Neural cell (in vitro differentiated cells): ENCODE measurements around the gene VPS39. TPM values are rescaled to one million over a fixed set of nuclear protein-coding genes. Genes with fewer than 3 reads are reported as not detected.

Experiments used
- H2AFZ ChIP-seq: fragments of 200-600, 300-800 bp; sonication (generic), shearing (Covaris generic); 2 replicates; pipeline ENCODE4 v1.6.0; 2014; ENCODE audit warnings: low read depth, mild to moderate bottlenecking, antibody characterized with exemption, low read length, moderate library complexity
- H3F3A ChIP-seq: fragments of 200-600 bp; shearing (Covaris generic); 2 replicates; pipeline ENCODE4 v1.6.1; 2016; ENCODE audit warnings: mild to moderate bottlenecking, moderate library complexity, mixed read lengths, antibody characterized with exemption, low read length; ENCODE audit not compliant: insufficient read depth, poor library complexity, severe bottlenecking
- H3K27ac ChIP-seq: fragments of 200-600, 300-800 bp; sonication (generic), shearing (Covaris generic); 2 replicates; pipeline ENCODE4 v1.5.1; 2014; ENCODE audit warnings: mild to moderate bottlenecking, low read length, moderate library complexity
- H3K27me3 ChIP-seq: fragments of 300-800, 200-600 bp; sonication (generic), shearing (Covaris generic); 2 replicates; pipeline ENCODE4 v1.6.0; 2014; ENCODE audit warnings: mild to moderate bottlenecking, low read depth, low read length, moderate library complexity; ENCODE audit not compliant: insufficient read depth
- H3K36me3 ChIP-seq: fragments of 300-800, 200-600 bp; sonication (generic), shearing (Covaris generic); 2 replicates; pipeline ENCODE4 v1.5.1; 2014; ENCODE audit warnings: mild to moderate bottlenecking, antibody characterized with exemption, low read length, moderate library complexity; ENCODE audit not compliant: insufficient read depth
- H3K4me2 ChIP-seq: fragments of 300-800, 200-600 bp; sonication (generic), shearing (Covaris generic); 2 replicates; pipeline ENCODE4 v1.6.0; 2014; ENCODE audit warnings: mild to moderate bottlenecking, low read length
- H3K4me3 ChIP-seq: fragments of 300-800, 200-600 bp; sonication (generic), shearing (Covaris generic); 2 replicates; pipeline ENCODE4 v1.5.1; 2014; ENCODE audit warnings: mild to moderate bottlenecking, low read length, moderate library complexity
- H3K79me2 ChIP-seq: fragments of 200-600 bp; shearing (Covaris generic); replicated peaks from 2 replicates; pipeline ENCODE4 v1.6.0; 2014; ENCODE audit warnings: mild to moderate bottlenecking, low read length, moderate library complexity; ENCODE audit not compliant: insufficient read depth
- H3K9ac ChIP-seq: fragments of 300-800, 200-600 bp; sonication (generic), shearing (Covaris generic); 2 replicates; pipeline ENCODE4 v1.6.1; 2016; ENCODE audit warnings: mild to moderate bottlenecking, low read length, mixed read lengths
- H3K9me2 ChIP-seq: fragments of 200-600 bp; shearing (Covaris generic); 2 replicates; pipeline ENCODE4 v1.6.1; 2016; ENCODE audit warnings: mild to moderate bottlenecking, low read length, mixed read lengths; ENCODE audit not compliant: insufficient read depth
- H3K9me3 ChIP-seq: fragments of 200-600, 300-800 bp; sonication (generic), shearing (Covaris generic); 2 replicates; pipeline ENCODE4 v1.6.1; 2016; ENCODE audit warnings: mild to moderate bottlenecking, mixed run types, low read length, moderate library complexity, mixed read lengths
- H4K20me1 ChIP-seq: fragments of 200-600 bp; shearing (Covaris generic); 2 replicates; pipeline ENCODE4 v1.6.1; 2016; ENCODE audit warnings: mild to moderate bottlenecking, mixed run types; ENCODE audit not compliant: insufficient read depth
- CTCF ChIP-seq: fragments of 450-650 bp; IDR thresholded peaks from 2 replicates; pipeline ENCODE4 v1.5.1; 2014; ENCODE audit warnings: antibody characterized with exemption, mild to moderate bottlenecking, moderate library complexity; ENCODE audit not compliant: poor library complexity, severe bottlenecking
- EP300 ChIP-seq: fragments of 450-650 bp; conservative IDR thresholded peaks from 2 replicates; pipeline ENCODE4 v1.6.1; 2014; ENCODE audit warnings: antibody characterized with exemption, mild to moderate bottlenecking, moderate library complexity; ENCODE audit not compliant: poor library complexity, severe bottlenecking
- EZH2 ChIP-seq: fragments of 200-600, 300-800 bp; shearing (Covaris generic), sonication (generic); IDR thresholded peaks from 2 replicates; pipeline ENCODE4 v1.6.1; 2014; ENCODE audit warnings: antibody characterized with exemption, low read length, borderline replicate concordance, mild to moderate bottlenecking; ENCODE audit not compliant: insufficient read depth, poor library complexity, severe bottlenecking
- MXI1 ChIP-seq: fragments of 450-650 bp; conservative IDR thresholded peaks from 2 replicates; pipeline ENCODE4 v1.6.1; 2014; ENCODE audit warnings: antibody characterized with exemption, mild to moderate bottlenecking; ENCODE audit not compliant: poor library complexity, severe bottlenecking
- POLR2AphosphoS5 ChIP-seq: IDR thresholded peaks from 2 replicates; pipeline ENCODE4 v1.6.1; 2012
- RAD21 ChIP-seq: fragments of 450-650 bp; conservative IDR thresholded peaks from 2 replicates; pipeline ENCODE4 v1.6.1; 2014; ENCODE audit warnings: antibody characterized with exemption, mild to moderate bottlenecking, moderate library complexity
- REST ChIP-seq: IDR thresholded peaks from 2 replicates; pipeline ENCODE4 v1.6.1; 2012; ENCODE audit warnings: borderline replicate concordance
- SMC3 ChIP-seq: fragments of 450-650 bp; conservative IDR thresholded peaks from 2 replicates; pipeline ENCODE4 v1.6.1; 2014; ENCODE audit warnings: antibody characterized with exemption, mild to moderate bottlenecking, moderate library complexity; ENCODE audit not compliant: poor library complexity
- TAF1 ChIP-seq: IDR thresholded peaks from 2 replicates; pipeline ENCODE4 v1.6.1; 2012; ENCODE audit warnings: low read depth
- polyA plus RNA-seq: library from polyadenylated mRNA; depleted of rRNA; stranded (reverse); fragments of >200 nt; gene quantifications from 2 replicates; pipeline ENCODE4 v1.2.3, GENCODE V29; 2014

The VPS39 gene
- polyA plus RNA-seq, 1 donor from 2014 or later: 59.9 TPM

- no peak overlapping the region for H3K27ac ChIP-seq
- no peaks in the 10 kb centered on the region for H3K27me3 ChIP-seq
- TF ChIP-seq SMC3 (no peak), TAF1 (no peak), EP300 (no peak), MXI1 (no peak), CTCF (no peak), REST (no peak)
- no peak overlapping the region for H2AFZ ChIP-seq
- H3K79me2 ChIP-seq: no peaks in the 10 kb centered on the region
- no peaks in the 10 kb centered on the region for H3F3A ChIP-seq
- no peaks in the 10 kb centered on the region for H4K20me1 ChIP-seq
- H3K4me2 ChIP-seq: no peak overlapping the region
- no peaks in the 10 kb centered on the region for H3K36me3 ChIP-seq
- H3K9ac ChIP-seq: no peak overlapping the region
- H3K9me2 ChIP-seq: no peaks in the 10 kb centered on the region
- no peaks in the 10 kb centered on the region for H3K9me3 ChIP-seq
- H3K4me3 ChIP-seq: no peak overlapping the region
These were observed 76.0 kb downstream of the VPS39 start for GRCh38 chr15:42131826-42132806.

- H3K9ac ChIP-seq: no peak overlapping the region
- H3K9me2 ChIP-seq: no peaks in the 10 kb centered on the region
- no peak overlapping the region for H3K27ac ChIP-seq
These were observed 77.1 kb downstream of the VPS39 start for GRCh38 chr15:42131006-42131405.

More at GRCh38 chr15:42131006-42131405, 77.1 kb downstream of the VPS39 start:
- no peaks in the 10 kb centered on the region for H4K20me1 ChIP-seq
- no peaks in the 10 kb centered on the region for H3K79me2 ChIP-seq
- no peaks in the 10 kb centered on the region for H3K36me3 ChIP-seq
- H3K9me3 ChIP-seq: no peaks in the 10 kb centered on the region
- H3K4me3 ChIP-seq: no peak overlapping the region
- H3K4me2 ChIP-seq: no peak overlapping the region
- no peaks in the 10 kb centered on the region for H3F3A ChIP-seq
- TF ChIP-seq CTCF (no peak), REST (no peak), EP300 (no peak), POLR2AphosphoS5 (no peak), EZH2 (no peak), TAF1 (no peak), RAD21 (no peak), MXI1 (no peak)
- no peak overlapping the region for H2AFZ ChIP-seq
- no peaks in the 10 kb centered on the region for H3K27me3 ChIP-seq
